ENCODE results near the gene LVRN.

Gene LVRN

DNA sequence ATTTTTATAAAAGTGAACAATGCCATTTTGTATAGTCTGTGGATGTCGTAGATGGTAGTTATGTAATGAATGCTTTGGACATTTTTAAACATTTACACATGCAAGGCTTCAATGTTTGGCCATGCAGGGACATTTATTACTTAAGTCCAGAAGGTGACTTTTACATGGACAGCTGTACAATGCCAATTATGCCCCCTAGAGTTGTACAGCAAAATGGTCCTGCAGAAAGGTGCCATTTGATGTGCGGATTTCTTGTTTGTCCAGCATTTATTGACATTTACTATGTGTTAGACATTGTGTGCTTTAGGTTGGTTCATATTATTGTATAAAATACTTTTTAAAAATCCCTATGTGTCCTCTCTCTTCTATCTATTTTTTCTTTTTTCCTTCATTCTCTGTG lies 100.1 kb downstream of the LVRN start:
- TF ChIP-seq, protein P1, sequence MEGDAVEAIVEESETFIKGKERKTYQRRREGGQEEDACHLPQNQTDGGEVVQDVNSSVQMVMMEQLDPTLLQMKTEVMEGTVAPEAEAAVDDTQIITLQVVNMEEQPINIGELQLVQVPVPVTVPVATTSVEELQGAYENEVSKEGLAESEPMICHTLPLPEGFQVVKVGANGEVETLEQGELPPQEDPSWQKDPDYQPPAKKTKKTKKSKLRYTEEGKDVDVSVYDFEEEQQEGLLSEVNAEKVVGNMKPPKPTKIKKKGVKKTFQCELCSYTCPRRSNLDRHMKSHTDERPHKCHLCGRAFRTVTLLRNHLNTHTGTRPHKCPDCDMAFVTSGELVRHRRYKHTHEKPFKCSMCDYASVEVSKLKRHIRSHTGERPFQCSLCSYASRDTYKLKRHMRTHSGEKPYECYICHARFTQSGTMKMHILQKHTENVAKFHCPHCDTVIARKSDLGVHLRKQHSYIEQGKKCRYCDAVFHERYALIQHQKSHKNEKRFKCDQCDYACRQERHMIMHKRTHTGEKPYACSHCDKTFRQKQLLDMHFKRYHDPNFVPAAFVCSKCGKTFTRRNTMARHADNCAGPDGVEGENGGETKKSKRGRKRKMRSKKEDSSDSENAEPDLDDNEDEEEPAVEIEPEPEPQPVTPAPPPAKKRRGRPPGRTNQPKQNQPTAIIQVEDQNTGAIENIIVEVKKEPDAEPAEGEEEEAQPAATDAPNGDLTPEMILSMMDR (IDR thresholded peaks at IDR 0.05; ENCODE audit: control insufficient read depth, extremely low read depth, insufficient read depth), result peak; percentile 47
- no peak for DNase-seq (ENCODE audit: low read depth)

DNA sequence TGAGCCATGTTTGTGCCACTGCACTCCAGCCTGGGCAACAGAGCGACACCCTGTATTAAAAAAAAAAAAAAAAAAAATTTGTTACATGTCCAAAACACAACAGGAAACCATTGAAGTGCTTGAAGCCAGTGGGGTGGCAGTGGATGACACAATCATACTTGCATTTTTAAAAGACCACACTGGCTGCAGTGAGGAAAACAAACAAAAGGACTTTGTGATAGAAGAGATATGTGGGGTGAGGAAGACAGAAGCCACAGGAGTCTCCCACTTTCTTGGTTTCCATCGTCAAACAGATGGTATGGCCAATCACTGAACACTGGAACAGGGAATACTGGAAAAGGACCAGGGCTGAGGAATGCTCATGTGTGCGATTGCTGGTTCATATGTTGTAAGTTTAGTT lies 101.7 kb downstream of the LVRN start:
- DNase-seq (ENCODE audit: low read depth), result no peak
- H3K4me3 ChIP-seq (ENCODE audit: low read depth, low read length), result no peak overlapping the region
- TF ChIP-seq, protein P1 (IDR thresholded peaks at IDR 0.05; ENCODE audit: control insufficient read depth, extremely low read depth, insufficient read depth), result no peak

More for the DNA sequence above, 100.1 kb downstream of the LVRN start:
- H3K4me3 ChIP-seq (ENCODE audit: low read depth, low read length), result no peak overlapping the region

DNA sequence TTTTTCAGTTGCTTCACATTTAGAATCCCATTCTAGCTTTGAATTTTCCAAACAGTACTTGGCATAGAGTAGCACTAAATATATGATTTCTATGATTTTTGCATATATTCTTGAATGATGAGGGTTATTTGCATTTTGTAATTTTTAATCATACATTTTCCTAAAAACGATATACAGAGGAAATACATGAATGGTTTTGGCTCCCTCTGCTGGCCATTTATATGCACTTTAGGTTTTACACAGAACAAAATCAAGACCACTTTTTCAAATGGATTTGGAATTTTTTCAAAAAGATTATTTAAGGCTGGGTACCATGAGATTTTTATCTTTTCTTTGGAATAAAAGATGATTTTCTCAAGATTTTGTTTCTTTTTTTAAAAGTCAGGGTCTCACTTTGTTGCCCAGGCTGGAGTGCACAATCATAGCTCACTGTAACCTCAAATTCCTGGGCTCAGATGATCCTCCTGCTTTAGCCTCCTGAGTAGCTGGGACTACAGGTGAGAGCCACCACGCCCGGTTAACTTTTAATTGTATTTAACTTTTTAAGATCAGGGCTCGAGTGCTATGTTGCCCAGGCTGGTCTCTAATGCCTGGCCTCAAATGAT lies 105.9 kb downstream of the LVRN start:
- no peak overlapping the region for H3K4me3 ChIP-seq (ENCODE audit: low read depth, low read length)
- peak; percentile 31 for DNase-seq (ENCODE audit: low read depth)
- TF ChIP-seq, protein P1 (IDR thresholded peaks at IDR 0.05; ENCODE audit: control insufficient read depth, extremely low read depth, insufficient read depth), result peak; percentile 60

DNA sequence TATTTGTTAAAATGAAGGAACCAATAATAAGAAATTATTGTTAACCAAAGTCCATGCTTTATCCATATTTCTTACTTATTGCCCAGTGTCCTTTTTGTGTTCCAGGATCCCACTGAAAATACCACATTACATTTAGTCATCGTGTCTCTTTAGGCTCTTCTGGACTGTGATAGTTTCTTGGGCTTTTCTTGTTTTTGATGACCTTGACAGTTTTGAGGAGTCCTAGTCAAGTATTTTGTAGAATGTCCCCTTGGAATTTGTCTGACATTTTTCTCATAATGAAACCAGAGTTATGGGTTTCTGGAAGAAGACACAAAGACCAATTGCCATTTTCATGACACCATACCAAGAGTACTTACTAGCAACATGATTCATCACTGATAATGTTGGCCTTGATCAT lies 108.9 kb downstream of the LVRN start:
- DNase-seq (ENCODE audit: low read depth), result no peak
- no peak overlapping the region for H3K4me3 ChIP-seq (ENCODE audit: low read depth, low read length)
- TF ChIP-seq, protein P1 (IDR thresholded peaks at IDR 0.05; ENCODE audit: control insufficient read depth, extremely low read depth, insufficient read depth), result no peak

DNA sequence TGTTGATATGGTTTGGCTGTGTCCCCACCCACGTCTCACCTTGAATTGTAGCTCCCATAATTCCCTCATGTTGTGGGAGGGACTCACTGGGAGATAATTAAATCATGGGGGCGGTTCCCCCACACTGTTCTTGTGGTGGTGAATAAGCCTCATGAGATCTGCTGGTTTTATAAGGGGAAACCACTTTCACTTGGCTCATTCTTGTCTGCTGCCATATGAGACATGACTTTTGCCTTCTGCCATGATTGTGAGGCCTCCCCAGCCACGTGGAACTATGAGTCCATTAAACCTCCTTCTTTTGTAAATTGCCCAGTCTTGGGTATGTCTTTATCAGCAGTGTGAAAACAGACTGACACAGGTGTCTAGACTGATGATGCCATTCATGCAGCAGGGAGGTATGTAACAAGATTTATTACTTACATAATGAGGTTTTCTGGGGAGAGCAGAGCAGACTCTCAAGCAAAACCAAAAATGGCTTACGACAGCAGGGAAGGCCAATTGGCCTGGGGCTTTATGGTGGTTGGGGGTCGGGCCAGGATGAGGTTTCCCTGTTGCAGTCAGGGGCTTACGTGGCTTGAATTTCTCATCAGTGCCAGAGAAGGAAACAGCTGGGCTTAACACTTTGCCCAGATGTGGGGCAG lies 113.0 kb downstream of the LVRN start:
- no peak overlapping the region for H3K4me3 ChIP-seq (ENCODE audit: low read depth, low read length)

DNA sequence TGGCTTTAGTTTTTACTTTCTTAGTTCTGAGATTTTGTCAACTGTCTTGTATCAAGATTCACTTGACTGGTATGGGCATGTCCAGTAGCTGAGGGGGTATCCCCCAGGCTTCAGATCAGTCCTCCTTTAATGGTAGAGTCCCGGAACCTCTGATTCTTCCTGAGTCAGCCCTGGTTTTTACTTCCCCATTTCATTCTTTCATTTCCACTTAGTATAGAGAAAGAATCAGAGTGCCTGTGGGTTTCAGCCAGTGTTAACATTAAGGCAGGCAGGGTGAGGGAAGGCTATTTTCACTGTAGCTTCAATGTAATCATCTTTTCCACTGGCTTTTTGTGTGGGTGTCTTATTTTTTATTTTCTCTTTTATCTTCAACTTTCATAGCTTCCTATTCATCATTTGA lies 114.2 kb downstream of the LVRN start:
- no peak overlapping the region for H3K4me3 ChIP-seq (ENCODE audit: low read depth, low read length)
- no peak for DNase-seq (ENCODE audit: low read depth)
- TF ChIP-seq, protein P1 (IDR thresholded peaks at IDR 0.05; ENCODE audit: control insufficient read depth, extremely low read depth, insufficient read depth), result no peak

More for the DNA sequence above, 113.0 kb downstream of the LVRN start:
- TF ChIP-seq, protein P1 (IDR thresholded peaks at IDR 0.05; ENCODE audit: control insufficient read depth, extremely low read depth, insufficient read depth), result no peak
- no peak for DNase-seq (ENCODE audit: low read depth)
